ENCODE results near the gene GRIN1.
A peak's percentile ranks its signal among the peaks of the same experiment; 100 is the strongest.
"Not testable (repeated sequence)": the region's sequence is repeated elsewhere in the genome, so short reads cannot be mapped to it uniquely, and the experiment has no call there.

GRIN1 gene

GRCh38 chr9:137111788-137112563 lies 27.0 kb upstream of the GRIN1 start:
- no peak for DNase-seq

DNA sequence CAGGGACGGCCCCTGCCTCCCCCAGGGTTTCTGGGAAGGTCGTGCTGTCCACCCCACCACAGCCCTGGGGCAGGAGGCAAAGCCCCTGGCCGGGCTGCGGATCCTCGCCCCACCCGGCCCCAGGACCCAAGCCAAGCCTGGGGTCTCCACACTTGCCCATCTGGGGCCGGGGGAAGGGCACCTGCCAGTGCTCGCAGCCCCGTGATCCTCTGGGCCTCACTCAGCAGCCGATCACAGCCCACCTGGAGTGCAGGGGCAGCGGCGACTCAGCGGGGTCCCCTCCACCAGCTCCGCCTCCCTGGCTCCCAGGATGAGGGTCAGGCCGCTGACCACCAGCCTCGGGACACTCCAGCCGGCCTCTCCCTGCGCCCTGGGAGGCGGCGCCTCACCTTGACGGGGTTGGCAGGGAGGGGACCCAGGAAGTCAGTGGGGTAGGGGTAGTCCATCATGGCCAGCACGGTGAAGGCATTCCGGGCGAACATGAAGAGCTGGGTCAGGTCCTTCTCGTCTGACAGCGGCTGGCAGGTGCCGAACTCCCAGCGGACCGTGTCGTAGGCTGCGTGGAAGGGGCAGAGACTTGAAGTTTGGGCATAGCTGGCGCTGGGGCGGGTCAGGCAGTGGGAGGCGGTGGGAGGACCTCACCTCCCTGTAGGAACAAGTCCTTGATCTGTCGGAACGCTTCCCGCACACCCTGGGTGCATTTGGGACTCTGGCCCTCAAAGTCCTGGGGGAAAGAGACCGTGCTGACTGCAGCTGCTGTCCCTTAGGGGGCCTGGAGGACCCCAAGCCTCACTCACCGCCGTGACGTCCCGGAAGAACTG lies 26.2 kb upstream of the GRIN1 start:
- no peak for DNase-seq

GRCh38 chr9:137113385-137114159 lies 25.4 kb upstream of the GRIN1 start:
- no peak for DNase-seq

- DNase-seq, result no peak
These were observed 24.7 kb upstream of the GRIN1 start for GRCh38 chr9:137114220-137114612.

DNA sequence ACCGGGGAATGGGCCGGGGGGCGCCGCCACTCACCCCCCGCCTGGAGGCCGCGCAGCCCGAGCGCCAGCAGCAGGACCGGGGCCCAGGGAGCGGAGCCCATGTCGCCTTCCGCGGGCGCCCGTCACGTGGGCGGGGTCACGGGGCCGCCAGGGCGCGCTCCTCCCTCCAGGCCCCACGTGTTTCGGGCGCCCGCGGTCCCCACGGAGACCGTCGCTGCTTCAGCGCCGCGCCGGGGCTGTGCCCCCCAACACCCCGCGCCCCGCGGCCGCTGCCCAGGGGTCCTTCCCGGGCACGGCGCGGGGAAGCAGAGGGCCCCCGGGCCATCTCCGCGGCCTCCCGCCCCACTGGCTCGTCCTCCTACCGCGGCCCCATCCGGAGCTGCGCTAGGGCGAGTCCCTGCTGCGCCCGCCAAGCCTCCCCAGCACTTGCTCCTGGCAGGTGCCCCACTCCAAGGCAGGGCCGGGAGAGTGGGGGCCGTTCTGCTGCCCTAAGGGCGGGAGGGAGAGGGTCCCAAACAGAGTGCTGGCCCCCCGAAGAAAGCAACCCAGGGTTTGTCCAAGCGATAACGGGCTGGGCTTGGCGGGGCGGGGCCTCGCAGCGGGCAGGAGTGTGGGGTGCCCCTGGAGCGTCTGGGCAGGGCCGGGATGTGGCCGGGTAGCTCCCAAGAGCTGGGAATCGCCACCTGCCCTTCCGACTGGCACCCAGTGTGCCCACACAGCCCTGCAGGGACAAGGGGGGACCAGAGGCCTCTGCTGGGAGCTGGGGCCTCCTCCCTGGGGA lies 24.2 kb upstream of the GRIN1 start, which contains the start of gene DPP7:
DPP7 (minus strand) TSS at position 121 of the 781 bp plus-strand sequence; CDS start at position 101, 20 bp downstream.
- peak; percentile 66 for DNase-seq

DNA sequence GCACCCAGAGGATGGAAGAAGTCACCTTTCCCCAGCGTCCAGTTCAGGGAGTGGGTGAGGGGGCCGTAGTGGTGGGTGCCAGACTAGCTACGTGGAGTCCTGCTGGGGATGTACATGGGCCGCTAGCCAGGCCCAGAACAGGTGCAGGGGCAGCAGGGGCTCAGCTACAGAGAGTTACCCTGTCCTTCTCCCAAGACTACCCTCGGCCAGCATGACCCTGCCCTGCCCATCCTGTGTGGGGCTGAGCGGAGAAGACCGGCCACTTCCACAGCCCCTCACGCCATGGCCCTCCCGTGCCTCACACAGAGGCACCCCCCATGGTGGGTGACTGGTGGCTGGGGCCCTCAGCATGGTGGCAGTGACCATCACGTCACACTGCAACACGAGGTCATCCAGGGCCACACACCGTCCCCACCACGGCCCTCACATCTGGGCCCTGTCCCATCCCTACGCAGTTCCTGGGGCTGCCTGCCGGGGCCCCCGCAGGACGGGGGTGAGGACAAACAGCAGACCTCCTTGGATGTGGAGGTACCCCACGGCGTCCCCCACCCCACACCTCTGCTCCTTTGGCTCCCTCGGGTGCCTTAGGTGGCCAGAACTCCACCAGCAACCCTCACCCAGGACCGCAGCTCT lies 23.4 kb upstream of the GRIN1 start:
- no peak for DNase-seq

DNA sequence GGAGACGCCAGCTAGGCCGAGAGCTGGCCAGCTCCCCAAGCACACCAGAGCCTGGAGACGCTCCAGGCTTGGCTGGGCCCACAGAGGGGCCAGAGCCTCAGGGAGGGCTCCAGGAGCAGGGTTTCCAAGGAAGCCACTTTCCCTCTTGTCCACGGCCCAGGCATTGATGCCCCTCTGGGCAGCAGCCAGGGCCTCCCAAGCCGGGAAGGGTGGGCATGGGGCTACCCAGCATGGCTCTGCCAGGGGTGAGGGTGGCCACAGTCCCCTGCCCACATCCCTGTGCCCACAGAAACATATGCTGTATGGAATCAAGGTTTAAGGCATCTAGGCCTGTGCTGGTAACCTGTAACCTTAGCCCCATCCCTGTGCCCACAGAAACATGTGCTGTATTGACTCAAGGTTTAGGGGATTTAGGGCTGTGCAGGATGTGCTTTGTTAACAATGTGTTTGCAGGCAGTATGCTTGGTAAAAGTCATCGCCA lies 22.9 kb upstream of the GRIN1 start:
- no peak for DNase-seq

- no peak for DNase-seq
These were observed 22.2 kb upstream of the GRIN1 start for GRCh38 chr9:137116728-137117127.

DNA sequence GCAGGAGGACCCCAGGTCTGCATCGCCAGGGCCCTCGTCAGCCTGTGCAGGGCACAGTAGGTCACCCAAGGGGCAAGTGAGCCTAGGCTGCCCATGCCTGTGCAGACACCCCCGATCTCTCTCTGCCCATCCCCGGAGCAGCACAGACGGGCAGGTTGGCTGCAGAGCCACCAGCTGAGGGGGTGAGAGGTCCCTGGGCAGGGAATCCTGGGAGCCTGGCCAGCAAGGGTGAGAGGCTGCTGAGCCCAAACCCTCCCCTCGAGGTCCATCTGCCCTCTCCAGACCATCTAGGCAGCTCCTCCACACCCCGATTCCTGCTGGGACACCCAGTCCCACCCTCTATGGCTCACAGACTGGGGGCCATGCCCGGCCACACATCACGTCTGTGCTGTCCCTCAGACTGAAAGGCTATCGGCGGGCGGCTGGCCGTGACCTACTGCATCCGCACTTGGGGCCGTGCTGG lies 21.7 kb upstream of the GRIN1 start:
- no peak for DNase-seq

- not testable (repeated sequence) for DNase-seq
These were observed 20.8 kb upstream of the GRIN1 start for GRCh38 chr9:137118092-137118603.

- DNase-seq, result not testable (repeated sequence)
These were observed 16.8 kb upstream of the GRIN1 start for GRCh38 chr9:137121927-137122795.

- not testable (repeated sequence) for DNase-seq
These were observed 16.0 kb upstream of the GRIN1 start for GRCh38 chr9:137122796-137123467.

DNA sequence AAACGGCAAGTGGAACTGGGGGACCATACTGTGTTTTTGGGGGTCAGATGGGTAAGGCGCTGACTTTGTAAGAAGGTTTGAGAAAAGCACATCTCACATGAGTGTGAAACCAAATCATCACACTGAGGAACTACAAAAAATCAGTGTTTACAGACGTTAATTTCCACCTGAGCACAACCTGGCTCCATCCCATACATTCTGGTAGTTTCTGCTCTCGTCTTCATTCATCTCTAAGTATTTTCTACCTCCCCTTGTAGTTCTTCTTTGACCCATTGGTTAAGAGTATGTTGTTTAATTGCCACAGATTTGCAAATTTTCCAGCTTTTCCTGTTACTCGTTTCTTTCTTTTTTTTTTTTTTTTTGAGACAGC lies 15.5 kb upstream of the GRIN1 start:
- DNase-seq, result no peak

DNA sequence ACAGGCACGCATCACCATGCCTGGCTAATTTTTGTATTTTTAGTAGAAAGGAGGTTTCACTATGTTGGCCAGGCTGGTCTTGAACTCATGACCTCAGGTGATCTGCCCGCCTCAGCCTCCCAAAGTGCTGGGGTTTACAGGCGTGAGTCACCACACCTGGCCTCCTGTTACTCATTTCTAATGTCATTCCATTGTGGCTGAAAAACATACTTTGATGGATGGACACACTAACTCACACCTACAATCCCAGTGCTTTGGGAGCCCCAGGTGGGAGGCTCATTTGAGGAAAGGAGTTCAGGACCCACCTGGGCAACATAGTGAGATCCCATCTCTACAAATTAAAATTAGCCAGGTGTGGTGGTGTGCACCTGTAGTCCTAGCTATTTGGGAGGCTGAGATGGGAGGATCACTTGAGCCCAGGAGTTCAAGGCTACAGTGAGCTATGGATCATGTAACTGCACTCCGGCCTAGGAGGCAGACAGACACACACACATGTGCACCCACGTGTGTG lies 14.9 kb upstream of the GRIN1 start:
- DNase-seq, result not testable (repeated sequence)

- DNase-seq, result no peak
These were observed 12.2 kb upstream of the GRIN1 start for GRCh38 chr9:137126786-137127185.

DNA sequence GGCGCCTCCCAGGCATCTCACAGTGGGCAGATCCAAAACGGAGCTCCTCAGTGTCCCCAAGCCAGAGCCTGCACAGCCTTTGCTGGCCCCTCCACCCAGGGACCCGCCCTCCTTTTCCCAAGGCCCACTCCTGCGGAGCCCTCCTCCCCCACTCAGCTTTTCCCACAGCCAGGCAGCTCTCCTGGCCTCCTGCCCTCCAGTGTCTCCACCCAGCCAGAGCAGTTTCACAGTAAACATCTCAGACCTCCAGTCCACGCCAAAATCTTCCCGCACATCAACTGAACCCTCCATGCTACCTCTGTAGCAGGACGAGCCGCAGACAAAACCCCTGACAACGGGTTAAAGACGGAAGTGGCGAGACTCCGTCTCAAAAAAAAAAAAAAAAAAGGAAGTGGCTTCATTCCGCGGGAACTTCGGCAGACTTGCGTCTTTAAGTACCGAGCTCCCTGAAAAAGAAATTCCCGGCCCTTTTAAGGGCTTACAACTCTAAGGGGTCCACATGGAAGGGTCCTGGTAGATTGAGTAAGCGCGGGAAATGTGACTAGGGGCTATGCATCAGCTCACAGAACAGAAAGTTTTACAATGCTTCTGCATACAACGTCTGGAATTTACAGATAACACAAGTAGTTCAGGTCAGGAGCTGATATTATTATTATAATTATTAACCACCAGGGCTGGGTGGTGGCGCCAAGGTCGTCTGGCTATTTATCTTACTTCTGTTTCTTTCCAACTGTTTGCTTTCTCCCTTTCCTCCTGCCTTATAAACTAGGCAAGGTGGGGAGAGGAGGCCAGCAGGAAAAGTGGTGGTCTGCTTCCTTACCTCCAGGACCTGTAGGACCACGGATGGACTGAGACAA lies 11.4 kb upstream of the GRIN1 start:
- DNase-seq, result no peak

DNA sequence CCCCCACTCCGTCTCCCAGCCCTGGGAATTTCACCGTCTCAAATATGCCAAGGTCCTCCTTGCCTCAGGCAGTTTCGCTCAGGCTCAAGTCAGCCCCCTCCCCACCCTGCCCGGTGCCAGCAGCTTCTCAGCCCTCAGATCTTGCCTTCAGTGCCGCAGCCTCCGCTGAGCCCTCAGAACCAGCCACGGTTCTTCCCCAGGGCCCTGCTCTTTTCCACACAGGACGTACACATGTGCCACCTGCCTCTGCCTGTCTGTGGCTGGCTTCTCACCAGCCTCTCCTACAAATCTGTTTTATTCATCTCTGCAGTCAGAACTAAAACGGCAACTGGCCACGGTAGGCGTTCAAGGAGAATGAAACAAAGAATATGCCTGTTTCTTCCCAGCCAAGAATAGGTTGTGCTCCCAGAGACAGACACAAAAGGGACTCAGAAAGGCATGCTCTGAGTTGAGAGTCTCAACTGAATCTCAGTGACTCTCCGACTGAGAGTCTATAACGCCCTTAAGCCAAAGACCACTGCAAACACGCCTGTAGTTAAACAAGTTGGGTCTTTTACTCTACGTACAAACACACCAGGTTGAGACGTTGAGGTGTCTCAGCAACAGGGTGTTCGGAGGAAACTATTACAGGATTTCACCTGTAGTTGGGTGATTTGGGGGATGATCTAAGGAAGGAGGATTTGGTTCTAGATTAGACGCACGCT lies 10.6 kb upstream of the GRIN1 start:
- no peak for DNase-seq
